Aorta (tissue), 5 donors: Measurements from ENCODE around the gene ITK. TPM values are rescaled to one million over a fixed set of nuclear protein-coding genes. Genes with fewer than 3 reads are reported as not detected.
"Not testable (repeated sequence)": the region's sequence is repeated elsewhere in the genome, so short reads cannot be mapped to it uniquely, and the experiment has no call there.

Source experiments
- ATAC-seq: fragments of 200-7000 bp; cut with Tn5 transposase; one replicate; pipeline ENCODE4 v1.9.1; 2022; ENCODE audit warnings: moderate library complexity; ENCODE audit not compliant: low FRiP score
- DNase-seq, 2 donors: peaks; one replicate each; pipeline ENCODE4 v3.0.0-alpha.2; 2020
- H3K27ac ChIP-seq, 2 donors: one replicate each; pipeline ENCODE4 v1.5.1; 2013; ENCODE audit warnings: low read length in 2 of 2, mild to moderate bottlenecking in 2 of 2, moderate library complexity in 2 of 2, control low read depth in 1 of 2, inconsistent platforms in 1 of 2, low read depth in 1 of 2
- H3K27me3 ChIP-seq, 2 donors: one replicate each; pipeline ENCODE4 v1.6.1; 2013; ENCODE audit warnings: control low read depth in 1 of 2, low read length in 1 of 2, mild to moderate bottlenecking in 1 of 2, moderate library complexity in 1 of 2; ENCODE audit not compliant: insufficient read depth in 2 of 2, control insufficient read depth in 1 of 2
- H3K36me3 ChIP-seq, 2 donors: one replicate each; pipeline ENCODE4 v1.6.1; 2013; ENCODE audit warnings: control low read depth in 1 of 2, low read length in 1 of 2, mild to moderate bottlenecking in 1 of 2; ENCODE audit not compliant: insufficient read depth in 2 of 2, control insufficient read depth in 1 of 2
- H3K4me1 ChIP-seq, 2 donors: one replicate each; pipeline ENCODE4 v1.6.1; 2013; ENCODE audit warnings: low read length in 2 of 2, control low read depth in 1 of 2, mild to moderate bottlenecking in 1 of 2, moderate library complexity in 1 of 2; ENCODE audit not compliant: insufficient read depth in 2 of 2, control insufficient read depth in 1 of 2
- H3K4me3 ChIP-seq, 2 donors: one replicate each; pipeline ENCODE4 v1.5.1; 2013; ENCODE audit warnings: low read length in 2 of 2, control low read depth in 1 of 2, mild to moderate bottlenecking in 1 of 2
- H3K9me3 ChIP-seq: one replicate; pipeline ENCODE4 v1.6.1; 2013; ENCODE audit warnings: mild to moderate bottlenecking, low read length; ENCODE audit not compliant: control insufficient read depth
- WGBS, 2 donors: extraction: QIAGEN DNeasy Blood & Tissue Kit; methylation state at CpG; one replicate each; pipeline ENCODE4 v1.1.7; 2013; 5-methylcytosine and 5-hydroxymethylcytosine counted together
- intact Hi-C, 2 donors: fragments of 100-400 bp; cut with DNase I; formaldehyde crosslinking; loops; one replicate each; pipeline versions ENCODE4 v1.14.2 to v1.15.0; 2022
- polyA plus RNA-seq, 2 donors: library from polyadenylated mRNA; stranded (reverse); fragments of 200-250 nt; gene quantifications; one replicate each; pipeline ENCODE4 v1.2.3, GENCODE V29; 2013
- total RNA-seq, 2 donors: library from RNA; stranded (reverse); fragmentation: NEBNext Ultra II Directional; extraction: Animal tissue kit (Norgen Biotek cat#: 25700); gene quantifications; one replicate each; pipeline ENCODE4 v1.2.1, GENCODE V29; 2021
- donor health status: healthy with polysubstance abuse.
- donor health status: Bipolar disorder and iron deficiency.
- donor health status: DM: no; HTN: no; CAD: no.
- donor health status: DM: no; HTN: no; CAD: no.
- donor health status: DM: yes; HTN: yes; CAD: no.

ITK gene
- total and polyA plus RNA-seq, 4 donors = 0.10 to 4.8 (median 1.9) TPM

GRCh38 chr5:157196045-157196444 is 15.4 kb downstream of the ITK start:
- Histone ChIP-seq H3K4me3 (no peak overlapping the region), H3K36me3 (no peaks in the 10 kb centered on the region), H3K27ac (no peak overlapping the region), H3K9me3 (peaks cover 3% of the 10 kb centered on the region), H3K4me1 (no peaks in the 10 kb centered on the region), H3K27me3 (no peaks in the 10 kb centered on the region)
- ATAC-seq (no peak), DNase-seq (no peak)
- intact Hi-C loops = no loop called here

GRCh38 chr5:157197086-157197485 is 16.4 kb downstream of the ITK start:
- intact Hi-C loops = no loop called here
- DNase-seq = no peak
- H3K4me1 ChIP-seq = no peaks in the 10 kb centered on the region
- H3K27me3 ChIP-seq = no peaks in the 10 kb centered on the region
- peaks cover 3% of the 10 kb centered on the region for H3K9me3 ChIP-seq
- no peak overlapping the region for H3K27ac ChIP-seq
- no peak overlapping the region for H3K4me3 ChIP-seq
- WGBS, 2 donors = 88 to 91% methylated on average over 3 of the region's 3 CpGs
- no peak for ATAC-seq
- no peaks in the 10 kb centered on the region for H3K36me3 ChIP-seq

- Histone ChIP-seq H3K9me3 (peaks cover 1% of the 10 kb centered on the region), H3K4me3 (no peak overlapping the region), H3K27ac (no peak overlapping the region), H3K4me1 (no peaks in the 10 kb centered on the region), H3K27me3 (no peaks in the 10 kb centered on the region), H3K36me3 (no peaks in the 10 kb centered on the region)
- DNase-seq (no peak), ATAC-seq (no peak)
- 55% methylated on average over 5 of the region's 5 CpGs for WGBS, 2 donors
- intact Hi-C loops = no loop called here
Measured at GRCh38 chr5:157198277-157198986, 17.8 kb downstream of the ITK start.

GRCh38 chr5:157201857-157202256 is 21.2 kb downstream of the ITK start:
- no peak overlapping the region for H3K4me3 ChIP-seq
- ATAC-seq = no peak

GRCh38 chr5:157203417-157203816 is 22.8 kb downstream of the ITK start:
- no peak for DNase-seq
- intact Hi-C loops = no loop called here
- Histone ChIP-seq H3K36me3 (no peaks in the 10 kb centered on the region), H3K27ac (no peak overlapping the region), H3K9me3 (peaks cover 1% of the 10 kb centered on the region), H3K4me1 (no peaks in the 10 kb centered on the region), H3K4me3 (no peak overlapping the region), H3K27me3 (peaks cover 0 to 1% of the 10 kb centered on the region in 2 donors)
- 82 to 84% methylated on average over 4 of the region's 4 CpGs for WGBS, 2 donors
- ATAC-seq = no peak

More at GRCh38 chr5:157201857-157202256, 21.2 kb downstream of the ITK start:
- no peak for DNase-seq
- H3K27ac ChIP-seq = no peak overlapping the region
- H3K4me1 ChIP-seq = no peaks in the 10 kb centered on the region
- intact Hi-C loops = no loop called here
- H3K9me3 ChIP-seq = peaks cover 1% of the 10 kb centered on the region
- WGBS, 2 donors = 82 to 83% methylated on average over 4 of the region's 4 CpGs
- H3K36me3 ChIP-seq = no peaks in the 10 kb centered on the region
- no peaks in the 10 kb centered on the region for H3K27me3 ChIP-seq

GRCh38 chr5:157204765-157205164 is 24.1 kb downstream of the ITK start:
- WGBS, 2 donors = 50 to 61% methylated on average over 4 of the region's 4 CpGs
- intact Hi-C loops = no loop called here
- H3K27ac ChIP-seq = no peak overlapping the region
- no peaks in the 10 kb centered on the region for H3K36me3 ChIP-seq
- DNase-seq (no peak), ATAC-seq (no peak)
- H3K9me3 ChIP-seq = no peaks in the 10 kb centered on the region
- H3K4me3 ChIP-seq = no peak overlapping the region
- peaks cover 0 to 1% of the 10 kb centered on the region in 2 donors for H3K27me3 ChIP-seq
- no peaks in the 10 kb centered on the region for H3K4me1 ChIP-seq

- no peaks in the 10 kb centered on the region for H3K4me1 ChIP-seq
- H3K27ac ChIP-seq = no peak overlapping the region
- intact Hi-C loops = no loop called here
- no peak overlapping the region for H3K4me3 ChIP-seq
- no peaks in the 10 kb centered on the region for H3K36me3 ChIP-seq
- ATAC-seq (no peak), DNase-seq (no peak)
- no peaks in the 10 kb centered on the region for H3K9me3 ChIP-seq
- 78 to 87% methylated on average over 6 of the region's 6 CpGs for WGBS, 2 donors
- peaks cover 0 to 1% of the 10 kb centered on the region in 2 donors for H3K27me3 ChIP-seq
Measured at GRCh38 chr5:157205708-157206107, 25.1 kb downstream of the ITK start.

GRCh38 chr5:157210652-157211051 is 30.0 kb downstream of the ITK start:
- not testable (repeated sequence) for H3K27ac ChIP-seq
- 36 to 46% methylated on average over 1 of the region's 1 CpG for WGBS, 2 donors

GRCh38 chr5:157212307-157212706 is 31.7 kb downstream of the ITK start:
- ATAC-seq (no peak), DNase-seq (no peak)
- intact Hi-C loops = no loop called here
- no peaks in the 10 kb centered on the region for H3K9me3 ChIP-seq
- no peak overlapping the region for H3K27ac ChIP-seq
- no peak overlapping the region for H3K4me3 ChIP-seq
- H3K36me3 ChIP-seq = no peaks in the 10 kb centered on the region
- WGBS, 2 donors = 88 to 90% methylated on average over 5 of the region's 5 CpGs
- no peaks in the 10 kb centered on the region for H3K27me3 ChIP-seq
- no peaks in the 10 kb centered on the region for H3K4me1 ChIP-seq

More at GRCh38 chr5:157210652-157211051, 30.0 kb downstream of the ITK start:
- H3K27me3 ChIP-seq, H3K4me3 ChIP-seq, intact Hi-C loops, H3K9me3 ChIP-seq, H3K4me1 ChIP-seq, H3K36me3 ChIP-seq, ATAC-seq, DNase-seq: not testable (repeated sequence)
